NCI-H2227 treated with DMSO at 0.1 percent for 48 hours (cell line): ENCODE measurements around the gene RASGRP2.

Experiments used
- DNase-seq: peaks from one replicate; lab custom pipeline; 2025; lab: John Stamatoyannopoulos, UW

RASGRP2 gene

DNA sequence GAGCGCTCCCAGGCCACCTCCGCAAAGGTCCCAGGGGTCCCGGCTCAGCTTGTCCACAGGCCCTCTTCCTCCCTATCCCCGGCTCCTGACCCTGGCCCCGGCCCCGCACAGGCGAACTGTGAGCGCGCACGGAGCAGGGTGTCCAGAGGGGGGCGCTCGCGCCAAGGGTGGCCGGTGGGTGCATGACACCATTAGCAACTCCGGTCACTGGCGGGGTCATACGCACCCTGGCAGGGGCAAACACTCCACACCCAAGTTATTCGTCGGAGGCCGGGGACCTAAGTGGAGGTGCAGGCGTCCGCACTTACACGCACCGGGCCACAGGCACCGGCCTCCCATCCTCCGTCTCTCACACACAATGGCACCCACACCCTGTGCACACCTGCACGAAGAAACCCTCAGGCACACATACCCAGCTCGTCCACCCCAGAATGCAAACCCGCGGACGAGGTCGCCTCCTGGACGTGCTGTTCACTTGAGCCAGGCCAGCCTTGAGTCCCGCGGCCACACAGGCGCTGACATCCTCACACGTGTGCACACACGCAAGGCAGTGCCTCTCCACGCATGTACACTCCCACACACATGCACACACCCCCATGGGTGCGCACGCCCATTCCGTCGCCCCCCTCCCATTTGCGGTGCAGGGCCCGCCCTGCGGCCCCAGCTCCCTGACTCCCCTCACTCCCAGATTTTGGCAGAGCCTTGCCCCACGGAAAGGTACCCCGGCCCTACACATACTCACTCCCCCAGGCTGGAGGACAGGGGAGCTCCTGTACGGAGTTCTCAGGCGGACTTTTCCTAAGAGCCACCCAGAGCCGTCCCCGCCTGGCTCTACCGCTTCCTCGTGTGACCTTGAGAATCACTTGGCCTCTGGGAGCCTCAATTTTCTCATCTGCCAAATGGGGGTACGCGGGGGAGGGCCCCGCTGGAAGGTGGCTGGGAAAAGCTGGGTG is at the start of gene RASGRP2:
Gene RASGRP2, minus strand, starts transcription at position 552 of the 953 bp plus-strand sequence. CDS start 1,276 bp downstream, outside the sequence.
- DNase-seq = no peak

DNA sequence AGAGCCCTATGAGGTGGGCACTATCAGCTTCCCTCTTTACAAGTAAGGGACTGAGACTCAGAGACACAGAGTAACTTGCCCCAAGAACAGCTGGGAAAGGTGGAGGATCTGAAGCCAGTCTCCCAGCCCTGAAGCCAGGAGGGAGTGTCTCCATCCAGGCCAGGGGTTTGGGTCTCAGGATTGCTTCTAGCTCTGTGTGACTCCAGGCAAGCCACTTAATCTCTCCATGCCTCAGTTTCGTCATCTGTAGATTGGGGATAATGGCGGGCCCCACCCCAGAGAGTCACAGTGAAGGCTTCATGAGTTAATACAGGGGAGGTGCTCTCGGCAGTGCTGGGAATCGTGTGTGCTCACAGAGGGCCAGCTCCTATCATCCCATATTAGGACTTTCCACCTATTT is 48.5 kb upstream of the RASGRP2 start:
- DNase-seq = no peak

DNA sequence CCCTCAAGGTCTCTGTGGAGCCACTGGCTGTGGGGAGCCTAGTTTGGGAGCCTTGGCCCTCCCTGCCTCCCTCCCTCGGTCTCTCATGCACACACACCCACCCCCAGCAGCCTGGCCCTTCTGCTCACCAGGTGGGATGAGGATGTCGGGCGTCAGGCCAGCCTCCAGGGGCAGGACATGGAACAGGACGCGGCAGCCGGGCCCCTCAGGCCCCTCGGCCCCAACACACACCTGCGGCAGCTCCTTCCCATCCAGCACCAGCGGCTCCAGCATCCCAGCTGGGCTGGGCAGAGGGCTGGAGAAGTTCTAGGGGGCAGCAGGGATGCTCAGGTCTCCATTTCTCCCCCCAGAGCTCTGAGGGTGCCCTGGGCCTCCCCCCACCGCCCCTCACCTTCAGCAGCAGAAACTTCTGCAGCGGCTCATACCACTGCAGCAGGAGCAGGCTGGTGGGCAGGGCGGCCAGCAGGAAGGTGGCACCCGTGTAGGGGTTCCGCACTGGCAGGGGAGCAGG is 47.9 kb upstream of the RASGRP2 start:
- no peak for DNase-seq

DNA sequence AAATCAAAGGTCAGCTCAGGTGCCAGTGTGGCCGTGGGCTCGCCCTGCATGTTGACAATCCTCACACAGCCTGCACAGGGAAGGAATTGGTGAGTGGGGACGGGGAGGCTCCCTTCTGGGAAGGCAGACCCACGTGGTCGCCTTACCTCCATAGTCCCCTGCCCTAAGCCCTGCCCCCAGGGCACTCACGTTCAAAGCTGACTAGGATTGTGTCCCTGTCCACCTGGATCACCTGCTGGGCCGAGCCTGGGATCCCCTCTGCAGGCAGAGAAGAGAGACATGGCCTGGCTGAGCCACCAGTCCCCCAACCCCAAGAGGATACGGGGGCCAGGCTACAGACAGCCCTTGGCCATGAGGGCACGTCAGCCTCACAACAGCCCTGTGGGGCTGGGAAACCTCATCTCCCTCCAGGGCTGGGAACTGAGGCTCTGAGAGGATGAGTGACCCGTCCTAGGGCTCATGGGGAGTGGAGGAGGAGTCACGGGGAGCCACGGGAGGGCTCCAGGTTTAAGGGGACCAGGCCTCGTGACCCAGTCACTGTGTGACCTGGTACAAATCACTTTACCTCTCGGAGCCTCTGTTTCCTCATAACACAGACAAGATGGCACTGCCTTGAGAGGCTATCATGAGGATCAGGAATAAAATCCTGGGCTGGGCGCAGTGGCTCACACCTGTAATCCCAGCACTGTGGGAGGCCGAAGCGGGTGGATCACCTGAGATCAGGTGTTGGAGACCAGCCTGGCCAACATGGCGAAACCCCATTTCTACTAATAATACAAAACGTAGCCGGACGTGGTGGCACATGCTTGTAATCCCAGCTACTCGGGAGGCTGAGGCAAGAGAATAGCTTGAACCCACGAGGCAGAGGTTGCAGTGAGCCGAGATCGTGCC is 46.5 kb upstream of the RASGRP2 start:
- DNase-seq = no peak

DNA sequence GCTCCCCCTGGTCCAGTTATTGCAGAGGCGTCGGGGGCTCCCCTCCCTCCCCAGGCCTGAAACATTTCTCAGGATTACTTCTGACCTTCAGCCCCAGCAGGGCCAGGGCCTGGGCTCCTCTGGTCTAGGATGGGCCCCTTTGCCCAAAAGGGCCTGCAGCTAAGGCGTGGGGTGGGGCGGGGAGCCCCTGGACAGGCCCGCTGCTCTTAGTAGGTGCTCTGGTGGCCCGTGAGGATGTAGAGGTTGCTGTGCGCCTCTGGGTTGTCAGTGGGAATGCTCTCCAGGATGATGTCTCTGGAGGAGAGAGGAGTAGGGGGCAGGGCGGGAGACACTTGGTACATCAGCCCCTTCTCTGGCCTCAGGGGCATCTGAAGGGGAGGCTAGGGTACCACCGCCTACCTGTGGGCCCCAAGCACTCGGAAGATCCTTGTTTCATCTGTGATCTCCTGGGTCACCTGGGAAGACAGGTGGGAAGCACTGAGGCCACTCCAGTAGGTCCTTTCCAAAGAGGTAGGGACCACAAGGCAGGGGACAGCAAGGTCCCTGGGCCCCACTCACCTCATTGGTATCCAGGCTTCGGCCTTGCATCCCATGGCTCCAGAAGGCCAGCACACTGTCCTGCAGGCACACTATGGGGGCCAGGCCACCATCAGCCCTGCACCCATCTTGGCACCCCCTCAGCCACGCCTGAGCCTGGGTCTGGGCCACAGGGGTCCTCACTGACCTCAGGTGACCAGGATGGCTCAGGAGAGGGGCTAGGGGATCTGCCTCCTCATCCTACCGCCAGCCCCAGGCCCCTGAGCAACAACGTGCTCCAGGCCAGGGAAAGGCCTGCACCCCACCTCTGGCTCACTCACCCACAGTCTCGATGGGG is 45.6 kb upstream of the RASGRP2 start:
- DNase-seq = no peak

DNA sequence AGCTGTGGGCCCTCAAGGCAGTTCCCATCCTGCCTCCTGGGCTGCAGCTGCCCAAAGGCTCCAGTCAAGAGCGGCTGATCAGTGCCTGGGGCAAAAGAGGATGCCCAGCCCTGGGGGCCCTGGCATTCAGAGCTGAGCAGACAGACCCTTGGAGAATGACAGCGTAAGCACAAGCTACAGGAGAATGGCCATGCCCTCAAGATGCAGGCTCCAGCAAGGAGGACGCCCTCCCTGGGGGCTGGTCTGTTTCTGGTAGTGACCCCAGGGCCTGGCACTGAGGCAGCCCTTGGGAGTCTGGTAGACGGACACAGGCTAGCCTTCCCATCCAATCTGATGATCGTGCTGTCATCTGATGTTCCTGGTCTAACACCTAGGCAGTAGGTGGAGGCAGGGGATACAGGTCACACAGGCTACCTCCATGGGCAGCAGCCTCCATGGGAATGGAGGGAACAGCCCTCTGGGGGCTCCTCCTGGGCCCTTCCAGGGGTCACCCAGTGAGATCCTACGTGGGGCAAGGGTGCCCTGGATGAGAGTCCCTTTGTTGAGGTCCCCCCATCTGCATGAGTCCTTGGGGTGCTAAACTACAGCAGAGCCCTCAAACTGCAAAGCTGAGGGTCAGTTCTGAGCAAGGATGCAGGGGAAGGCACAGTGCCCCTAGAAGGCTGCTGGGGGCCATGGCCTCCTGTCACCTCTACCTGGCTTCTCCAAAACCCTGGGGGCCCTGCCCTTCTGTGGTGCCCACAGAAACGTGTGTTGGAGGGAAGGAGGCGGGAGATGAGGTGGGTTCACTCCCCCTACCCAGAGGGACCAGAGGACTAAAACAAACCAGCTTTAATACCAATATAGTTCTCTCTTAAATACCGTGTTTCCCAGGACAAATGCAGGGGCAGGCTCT is 44.6 kb upstream of the RASGRP2 start:
- no peak for DNase-seq

DNA sequence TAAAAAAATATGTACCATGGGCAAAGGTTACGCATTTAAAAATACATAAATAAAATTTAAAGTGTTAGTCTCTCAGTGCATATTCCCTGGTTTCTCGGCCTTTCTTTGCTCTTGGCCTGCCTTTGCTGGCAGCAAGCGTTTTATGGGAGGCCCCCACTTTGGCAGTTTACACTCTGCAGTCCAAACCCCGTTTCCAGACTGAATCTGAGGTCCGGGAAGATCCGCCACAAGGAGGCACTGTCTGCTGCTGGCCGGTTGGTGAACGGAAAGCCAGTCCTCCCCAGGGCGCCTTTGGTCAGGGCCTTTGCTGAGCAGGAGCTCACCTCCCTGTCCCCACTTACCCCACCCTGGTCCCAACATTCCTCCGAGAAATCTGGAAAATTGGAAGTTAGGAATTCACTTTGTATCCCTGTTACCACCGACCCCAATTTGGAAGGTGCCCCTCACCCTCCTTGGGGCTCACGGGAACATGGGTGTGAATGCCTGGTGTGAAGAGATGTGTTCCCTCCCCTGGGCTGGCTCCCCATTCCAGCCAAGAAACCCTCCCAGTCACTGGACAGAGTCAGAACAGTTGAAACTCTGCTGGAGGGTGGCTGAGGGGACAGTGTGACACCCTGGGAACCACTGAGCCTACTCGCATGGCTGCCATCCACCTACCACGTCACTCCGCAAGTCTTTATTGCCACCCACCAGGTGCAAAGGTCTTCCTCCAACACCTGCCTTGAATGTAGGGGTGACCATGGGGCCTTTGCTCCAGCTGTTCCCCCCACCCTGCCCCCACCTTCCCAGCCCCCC is 43.8 kb upstream of the RASGRP2 start:
- DNase-seq = no peak

DNA sequence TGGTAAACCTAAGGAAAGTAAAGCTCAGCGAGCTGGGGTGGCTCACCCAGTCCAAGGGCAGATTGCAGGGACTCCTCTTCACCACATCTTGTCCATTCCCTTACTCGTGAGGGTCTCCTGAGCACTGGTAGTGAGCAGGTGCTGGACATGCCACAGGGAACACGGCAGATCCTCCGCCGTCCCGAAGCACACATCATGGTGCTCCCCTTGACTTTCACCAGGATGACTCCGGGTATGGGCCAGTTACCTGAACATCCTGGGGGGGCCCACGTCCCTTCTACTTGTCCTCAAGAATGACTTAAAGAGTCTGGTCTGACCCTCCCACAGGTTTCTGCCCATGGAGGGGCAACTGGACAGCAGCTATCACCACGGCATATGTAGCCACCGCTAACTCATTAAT is 42.4 kb upstream of the RASGRP2 start:
- DNase-seq = no peak

DNA sequence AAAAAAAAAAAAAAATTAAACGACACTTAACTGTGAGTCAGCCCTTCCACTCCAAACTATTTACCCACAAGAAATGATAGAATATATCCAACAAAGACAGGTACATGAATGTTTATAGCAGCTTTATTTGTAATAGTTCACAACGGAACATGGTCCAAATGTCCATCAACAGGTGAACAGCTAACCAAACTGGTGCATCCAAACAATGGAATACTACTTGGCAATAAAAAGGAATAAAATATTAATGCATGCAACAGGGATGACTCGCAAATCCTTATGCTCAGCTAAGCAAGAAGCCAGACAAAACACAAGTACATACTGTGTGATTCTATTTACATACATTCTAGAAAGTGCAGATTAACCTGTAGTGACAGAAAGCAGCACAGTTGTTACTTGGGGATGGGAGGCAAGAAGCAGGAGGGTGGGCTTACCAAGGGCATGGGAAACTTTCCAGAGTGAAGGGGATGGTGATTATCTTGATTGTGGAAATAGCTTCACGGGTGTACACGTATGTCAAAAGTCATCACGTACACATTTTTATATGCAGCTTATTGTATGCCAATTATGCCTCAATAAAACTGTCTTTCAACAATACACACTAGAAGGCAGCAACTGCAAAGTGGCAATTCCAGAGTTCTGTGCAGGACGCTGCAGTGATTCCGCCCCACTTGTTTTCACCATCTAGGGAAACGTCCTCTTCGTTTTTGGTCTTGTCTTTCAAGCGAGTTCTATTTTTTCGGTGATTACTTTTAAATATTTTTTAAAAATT is 41.1 kb upstream of the RASGRP2 start:
- no peak for DNase-seq

DNA sequence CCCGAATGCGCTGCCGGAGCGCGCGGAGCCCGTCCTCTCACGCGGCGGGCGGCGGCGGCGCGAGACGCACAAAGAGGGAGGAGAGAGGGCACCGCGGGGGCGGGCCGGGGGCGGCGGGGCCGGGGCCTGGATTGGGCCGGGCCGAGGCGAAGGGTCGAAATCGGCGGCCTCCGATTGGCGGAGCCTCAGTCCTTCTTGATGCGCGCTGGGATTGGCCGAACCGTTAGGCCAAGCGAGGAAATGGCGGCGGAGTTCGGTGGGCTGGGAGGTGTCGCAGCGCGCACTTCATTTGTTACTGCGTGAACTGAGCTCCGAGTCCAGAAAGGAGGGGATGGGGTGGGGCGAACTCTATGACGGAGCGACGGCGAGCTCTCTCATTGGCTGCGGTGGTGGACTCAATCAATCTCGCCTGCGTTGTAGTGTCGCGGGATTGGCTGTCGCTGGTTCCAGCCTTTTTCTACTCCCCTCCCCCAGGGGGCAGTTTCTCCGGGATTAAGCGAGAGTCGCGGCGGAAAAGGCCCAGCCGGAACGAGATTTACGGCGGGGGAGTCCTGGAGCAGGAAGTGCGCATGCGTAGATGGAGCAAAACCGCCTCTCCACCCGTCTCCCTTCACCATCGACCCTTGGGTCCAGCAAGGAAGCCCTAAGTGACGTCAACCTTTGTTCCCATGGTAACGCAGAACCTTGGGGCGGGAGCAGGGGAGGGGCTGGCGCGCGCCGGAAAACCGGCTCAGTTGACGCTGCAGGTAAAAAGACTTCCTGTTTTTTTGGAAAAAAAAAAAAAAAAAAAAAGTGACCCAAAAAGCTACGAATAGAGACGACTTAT is 34.7 kb upstream of the RASGRP2 start, which contains the start of gene SF1:
Gene SF1, minus strand, starts transcription at position 70 of the 826 bp plus-strand sequence. CDS start 150 bp downstream, outside the sequence.
- peak; percentile 100 for DNase-seq

DNA sequence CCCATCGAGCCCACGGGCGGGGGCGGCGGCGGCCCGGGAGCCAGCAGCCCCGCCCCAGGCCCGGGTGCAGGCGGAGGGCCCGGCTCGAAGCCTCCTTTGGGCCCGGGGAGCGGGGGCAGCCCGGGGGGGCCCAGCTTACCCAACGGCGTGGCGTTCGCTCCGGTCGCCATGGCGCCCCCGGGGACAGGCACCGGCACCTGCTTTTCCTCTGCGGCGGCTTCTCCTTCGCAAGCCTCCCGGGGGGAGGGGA is 34.2 kb upstream of the RASGRP2 start:
- DNase-seq = no peak

DNA sequence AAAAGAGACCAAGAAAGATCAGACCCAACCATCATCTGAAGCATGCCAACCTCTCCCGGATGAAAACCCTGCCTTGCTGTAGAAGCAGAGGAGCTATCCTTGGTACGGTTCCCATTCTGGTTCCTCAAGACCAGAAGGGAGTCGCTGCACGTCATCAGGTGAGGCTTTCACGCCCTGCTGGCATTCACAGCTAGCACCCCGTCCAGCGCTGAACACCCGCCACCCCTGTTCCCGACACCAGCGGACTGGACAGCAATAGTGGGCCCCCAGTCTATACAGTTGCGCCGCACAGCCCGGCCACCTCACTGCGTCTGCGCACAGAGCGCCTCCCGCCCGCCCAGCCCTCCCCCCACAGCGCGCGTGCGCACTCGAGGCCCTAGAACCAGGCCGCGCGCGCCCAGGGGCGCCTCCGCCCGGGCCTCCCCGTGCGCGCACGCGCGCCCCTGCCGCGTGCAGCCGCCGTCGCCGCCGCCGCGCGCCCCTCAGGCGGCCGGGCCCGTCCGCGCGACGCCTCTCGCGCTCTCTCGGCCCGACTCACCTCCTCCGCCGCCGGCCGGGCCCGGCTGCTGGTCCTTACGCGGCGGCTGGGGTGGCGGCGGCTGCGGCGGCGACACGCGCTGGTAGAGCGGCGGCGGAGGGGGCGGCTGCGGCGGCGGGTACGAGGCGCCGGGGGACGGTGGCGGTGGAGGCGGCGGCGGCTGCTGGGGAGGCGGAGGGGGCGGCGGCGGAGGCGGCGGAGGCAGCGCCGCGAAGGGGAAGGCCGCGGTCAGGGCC is 33.7 kb upstream of the RASGRP2 start:
- peak; percentile 66 for DNase-seq

DNA sequence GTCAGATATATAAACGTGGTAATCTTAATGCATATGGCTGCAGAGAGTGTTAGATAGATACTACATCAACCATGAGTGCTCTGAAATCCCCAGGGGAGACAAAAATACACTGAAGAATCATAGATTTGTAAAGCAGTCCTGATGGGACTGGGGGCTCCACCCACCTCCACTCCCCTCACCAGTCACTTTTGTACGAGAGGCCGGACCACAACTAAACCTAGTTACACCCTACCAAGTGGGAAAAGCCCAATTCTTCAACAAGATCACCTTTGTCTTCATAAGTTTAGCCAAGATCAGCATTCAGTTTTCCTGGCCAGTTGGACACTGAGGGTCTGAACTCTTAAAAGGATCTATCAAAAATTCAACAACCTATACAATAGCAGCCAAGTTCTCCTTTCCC is 32.9 kb upstream of the RASGRP2 start:
- no peak for DNase-seq

DNA sequence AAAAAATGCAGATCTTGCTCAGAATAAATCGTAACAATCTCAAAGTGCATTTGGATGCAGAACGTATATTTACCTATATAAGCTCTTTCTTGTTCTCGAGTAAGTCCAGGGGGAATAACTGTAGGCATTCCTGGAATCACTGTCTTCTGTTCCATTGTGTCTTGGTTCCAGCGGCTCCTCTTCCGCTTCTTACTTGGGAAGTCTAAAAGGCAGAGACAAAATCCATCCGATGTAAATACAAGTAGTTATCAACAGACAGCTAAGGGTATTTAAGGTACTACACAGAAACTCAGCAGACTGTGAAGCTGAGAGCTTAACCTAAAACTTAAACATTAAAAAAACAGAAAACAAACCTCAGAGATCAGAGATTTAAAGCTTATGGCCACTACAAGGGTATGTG is 32.5 kb upstream of the RASGRP2 start:
- DNase-seq = no peak

DNA sequence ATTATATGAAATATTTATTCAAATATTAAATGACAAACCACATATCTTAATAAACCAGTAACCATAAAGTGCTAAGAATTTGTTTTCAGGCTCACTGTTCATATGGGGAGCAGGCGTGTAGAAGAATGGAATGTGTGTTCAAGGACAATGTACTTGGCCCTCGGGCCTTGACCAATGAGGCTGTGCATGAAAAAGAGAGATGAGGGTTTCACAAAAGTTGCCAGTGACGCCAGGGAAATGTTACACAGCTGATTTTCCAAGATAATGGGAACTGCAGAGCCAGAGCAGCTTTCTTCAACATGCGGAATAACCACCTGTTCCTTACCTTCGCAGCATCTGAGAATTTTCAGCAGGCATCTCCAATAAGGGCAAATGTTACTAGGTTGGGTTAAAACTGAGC is 30.2 kb upstream of the RASGRP2 start:
- DNase-seq = no peak

DNA sequence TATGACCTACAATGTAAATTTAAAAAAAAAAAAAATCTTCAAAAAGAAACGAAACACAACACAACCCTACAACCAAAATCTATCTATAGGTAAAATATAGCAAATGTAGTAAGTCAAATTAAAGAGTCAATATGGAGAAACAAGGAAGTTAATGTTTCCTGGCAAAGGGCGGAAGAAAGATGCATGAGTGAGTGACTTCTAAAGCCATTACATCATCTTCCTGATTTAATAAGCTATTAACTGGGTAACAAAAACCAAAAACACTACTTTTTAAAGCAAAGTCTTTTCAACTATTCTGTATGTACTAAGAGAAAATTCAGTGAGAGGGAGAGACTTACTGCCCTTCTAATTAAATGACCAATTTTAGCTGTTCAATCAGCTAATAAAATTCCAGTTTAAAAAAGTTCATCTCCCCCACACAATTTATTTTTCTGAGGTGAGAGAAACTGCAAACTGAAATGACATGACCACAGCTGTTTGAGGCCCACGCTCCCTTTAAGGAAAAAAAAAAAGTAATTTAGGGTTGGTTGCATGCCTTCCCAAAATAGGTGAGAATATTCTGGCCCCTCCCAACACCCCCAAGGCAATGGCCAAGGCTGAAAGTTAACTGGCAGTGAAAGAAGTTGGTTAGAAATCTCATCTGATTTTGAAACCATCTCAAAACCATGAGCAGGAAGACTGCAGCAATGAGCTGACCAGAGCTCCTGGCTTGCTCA is 28.5 kb upstream of the RASGRP2 start:
- DNase-seq = no peak

DNA sequence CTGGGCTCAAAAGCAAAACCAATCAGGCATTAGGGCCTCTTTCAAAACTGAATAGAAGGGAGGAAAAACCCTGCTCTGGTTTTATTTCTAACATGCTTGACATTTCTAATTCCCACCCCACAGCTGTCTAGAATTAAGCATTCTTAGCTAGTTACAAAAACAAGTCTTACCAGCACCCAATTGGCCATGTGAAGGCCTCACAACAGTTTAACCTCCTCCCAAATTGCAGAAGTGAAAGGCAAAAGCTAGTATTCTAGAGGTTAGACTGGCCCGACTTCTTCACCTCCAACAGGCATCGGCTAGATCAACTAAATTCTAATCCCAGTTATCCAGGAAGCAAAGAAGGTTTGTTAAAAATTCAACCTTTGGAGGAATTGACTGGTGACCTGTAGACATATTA is 27.9 kb upstream of the RASGRP2 start:
- no peak for DNase-seq
